ENCODE results near the gene VPS4B. TPM values are rescaled to one million over a fixed set of nuclear protein-coding genes. Genes with fewer than 3 reads are reported as not detected.

Gene VPS4B
- total RNA-seq, 1 experiment from 2014 or later = 59.7 TPM

DNA sequence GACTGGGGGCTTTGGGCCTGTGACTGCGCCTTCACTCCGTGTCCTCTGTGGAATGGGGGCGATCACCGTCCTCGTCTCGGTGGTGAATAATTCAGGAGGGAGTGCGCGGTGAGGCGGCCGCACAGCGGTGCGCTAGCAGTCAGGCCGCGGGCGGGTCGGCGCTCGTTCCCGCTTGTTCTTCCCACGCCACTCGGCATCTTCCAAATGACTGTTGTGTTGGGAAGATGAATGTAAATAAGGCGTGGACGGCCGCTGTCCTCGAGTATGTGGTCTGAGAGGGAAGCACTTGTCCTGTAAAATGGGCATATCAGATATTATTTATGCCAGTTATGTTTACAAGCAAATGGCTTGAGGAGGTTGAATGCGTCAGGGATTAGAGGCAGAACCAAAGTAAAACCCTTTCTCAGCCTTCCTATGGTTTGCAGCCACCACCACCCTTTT is 608 bp upstream of the VPS4B start:
- H3K4me3 ChIP-seq = peak overlapping the region; percentile 73
- H3K36me3 ChIP-seq (ENCODE audit: low read depth) = peaks cover 6% of the 10 kb centered on the region
- intact Hi-C loops (cut with micrococcal nuclease; ENCODE audit: unreplicated experiment) = loop anchor here (1.0 to 10.0 kb wide), 2 partner anchors 56 to 552 kb away; partner anchors contain the start of genes KDSR and SERPINB8
- H3K9me2 ChIP-seq (ENCODE audit: insufficient read depth) = no peaks in the 10 kb centered on the region
- TF ChIP-seq EZH2 (IDR thresholded peaks at IDR 0.05; ENCODE audit: low read depth) = no peak
- TF ChIP-seq, protein P1, sequence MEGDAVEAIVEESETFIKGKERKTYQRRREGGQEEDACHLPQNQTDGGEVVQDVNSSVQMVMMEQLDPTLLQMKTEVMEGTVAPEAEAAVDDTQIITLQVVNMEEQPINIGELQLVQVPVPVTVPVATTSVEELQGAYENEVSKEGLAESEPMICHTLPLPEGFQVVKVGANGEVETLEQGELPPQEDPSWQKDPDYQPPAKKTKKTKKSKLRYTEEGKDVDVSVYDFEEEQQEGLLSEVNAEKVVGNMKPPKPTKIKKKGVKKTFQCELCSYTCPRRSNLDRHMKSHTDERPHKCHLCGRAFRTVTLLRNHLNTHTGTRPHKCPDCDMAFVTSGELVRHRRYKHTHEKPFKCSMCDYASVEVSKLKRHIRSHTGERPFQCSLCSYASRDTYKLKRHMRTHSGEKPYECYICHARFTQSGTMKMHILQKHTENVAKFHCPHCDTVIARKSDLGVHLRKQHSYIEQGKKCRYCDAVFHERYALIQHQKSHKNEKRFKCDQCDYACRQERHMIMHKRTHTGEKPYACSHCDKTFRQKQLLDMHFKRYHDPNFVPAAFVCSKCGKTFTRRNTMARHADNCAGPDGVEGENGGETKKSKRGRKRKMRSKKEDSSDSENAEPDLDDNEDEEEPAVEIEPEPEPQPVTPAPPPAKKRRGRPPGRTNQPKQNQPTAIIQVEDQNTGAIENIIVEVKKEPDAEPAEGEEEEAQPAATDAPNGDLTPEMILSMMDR (conservative IDR thresholded peaks at IDR 0.05) = no peak; the same call in 1 of the 2 replicates
- TSS peak; percentile 91 for BruUV-seq (replicated peaks)
- ChIA-PET CTCF (no interaction called here), POLR2A (ENCODE audit: unreplicated experiment) (interaction anchor here (0.6 to 1.6 kb wide), 2 partner anchors 54 to 444 kb away, joined by 3 to 6 read pairs; partner anchors contain the start of gene SERPINB5)
- peak overlapping the region; percentile 88 for H3K27ac ChIP-seq
- no peaks in the 10 kb centered on the region for H3K27me3 ChIP-seq (ENCODE audit: insufficient read depth, low read depth)
- H3K4me2 ChIP-seq = peak overlapping the region; percentile 78
- H4K20me1 ChIP-seq (ENCODE audit: insufficient read depth) = peaks cover 6% of the 10 kb centered on the region; the same call in 1 of the 2 replicates
- H2AFZ ChIP-seq = peak overlapping the region; percentile 76
- no peaks in the 10 kb centered on the region for H3K9me3 ChIP-seq (ENCODE audit: insufficient read depth, low read depth)
- peaks cover 43% of the 10 kb centered on the region for H3K79me2 ChIP-seq (ENCODE audit: low read depth)
- peaks cover 30% of the 10 kb centered on the region for H3K4me1 ChIP-seq (replicated peaks; ENCODE audit: insufficient read depth)
- H3F3A ChIP-seq (ENCODE audit: insufficient read depth, low read depth) = peaks cover 8% of the 10 kb centered on the region
- no peak for DNase-seq

DNA sequence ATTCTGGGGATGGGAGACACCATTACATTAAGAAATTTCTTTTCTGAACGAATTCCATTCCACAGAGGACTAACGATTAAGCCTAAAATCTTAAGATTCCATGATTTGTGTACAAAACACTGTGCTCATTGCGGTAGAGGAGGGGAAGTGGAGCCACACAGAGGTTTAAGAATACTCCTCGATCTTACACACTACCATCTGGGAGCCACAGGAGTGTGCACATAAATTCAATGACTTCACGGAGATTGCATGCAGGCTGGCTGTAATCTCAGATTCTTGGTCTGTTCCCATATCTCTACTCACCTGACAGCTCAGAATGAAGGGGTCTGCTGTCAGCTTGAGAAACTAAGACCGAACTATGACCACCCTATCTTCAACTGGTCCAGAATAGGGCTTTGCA is 762 bp downstream of the VPS4B start:
- H3K4me2 ChIP-seq = peak overlapping the region; percentile 90
- H3K36me3 ChIP-seq (ENCODE audit: low read depth) = peaks cover 6% of the 10 kb centered on the region
- 0 out of 2 replicates have a peak overlapping the region, but pooled peaks have one; percentile 82 for H2AFZ ChIP-seq
- H3F3A ChIP-seq (ENCODE audit: insufficient read depth, low read depth) = peaks cover 6% of the 10 kb centered on the region
- intact Hi-C loops (cut with micrococcal nuclease; ENCODE audit: unreplicated experiment) = loop anchor here (10.0 kb wide), 1 partner anchor 553 kb away; the partner anchor contains the start of gene SERPINB8
- peaks cover 57% of the 10 kb centered on the region for H3K79me2 ChIP-seq (ENCODE audit: low read depth)
- ChIA-PET CTCF (no interaction called here), POLR2A (ENCODE audit: unreplicated experiment) (interaction anchor here (0.8 to 1.6 kb wide), 2 partner anchors 55 kb away, joined by 3 read pairs; partner anchors contain the start of gene SERPINB5)
- TF ChIP-seq EZH2 (IDR thresholded peaks at IDR 0.05; ENCODE audit: low read depth) = no peak
- TF ChIP-seq, protein P1 (conservative IDR thresholded peaks at IDR 0.05) = no peak
- no peaks in the 10 kb centered on the region for H3K9me2 ChIP-seq (ENCODE audit: insufficient read depth)
- no peak for DNase-seq
- H3K27me3 ChIP-seq (ENCODE audit: insufficient read depth, low read depth) = no peaks in the 10 kb centered on the region
- H3K27ac ChIP-seq = peak overlapping the region; percentile 88
- H4K20me1 ChIP-seq (ENCODE audit: insufficient read depth) = peaks cover 10% of the 10 kb centered on the region
- H3K4me3 ChIP-seq = peak overlapping the region; percentile 73
- H3K4me1 ChIP-seq (replicated peaks; ENCODE audit: insufficient read depth) = peaks cover 19% of the 10 kb centered on the region
- BruUV-seq (replicated peaks) = no TSS peak
- no peaks in the 10 kb centered on the region for H3K9me3 ChIP-seq (ENCODE audit: insufficient read depth, low read depth)

DNA sequence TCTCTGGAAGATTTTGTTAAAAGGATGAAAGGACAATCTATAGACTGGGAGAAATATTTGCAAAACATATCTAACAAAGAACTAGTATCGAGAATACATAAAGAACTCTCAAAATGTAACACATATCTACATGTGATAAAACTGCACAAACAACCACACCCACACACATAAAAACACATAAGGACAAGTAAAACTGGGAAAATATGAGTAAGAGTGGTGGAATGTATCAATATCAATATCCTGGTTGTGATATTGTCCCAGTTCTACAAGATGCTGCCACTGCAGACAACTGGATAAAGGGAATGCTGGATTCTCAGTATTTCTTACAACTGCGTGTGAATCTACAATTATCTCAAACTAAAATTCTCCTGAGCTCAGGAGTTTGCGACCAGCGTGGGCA is 9.3 kb downstream of the VPS4B start:
- ChIA-PET POLR2A (ENCODE audit: unreplicated experiment) (no interaction called here), CTCF (no interaction called here)
- TF ChIP-seq, protein P1 (conservative IDR thresholded peaks at IDR 0.05) = no peak
- TF ChIP-seq EZH2 (IDR thresholded peaks at IDR 0.05; ENCODE audit: low read depth) = no peak

More for the DNA sequence above, 9.3 kb downstream of the VPS4B start:
- H3K27ac ChIP-seq = no peak overlapping the region
- H3F3A ChIP-seq (ENCODE audit: insufficient read depth, low read depth) = peaks cover 21% of the 10 kb centered on the region; the same call in 1 of the 2 replicates
- H3K36me3 ChIP-seq (ENCODE audit: low read depth) = peaks cover 42% of the 10 kb centered on the region
- no peaks in the 10 kb centered on the region for H3K27me3 ChIP-seq (ENCODE audit: insufficient read depth, low read depth)
- no peak overlapping the region for H2AFZ ChIP-seq
- peaks cover 35% of the 10 kb centered on the region for H4K20me1 ChIP-seq (ENCODE audit: insufficient read depth)
- BruUV-seq (replicated peaks) = no TSS peak
- DNase-seq = no peak
- H3K4me2 ChIP-seq = no peak overlapping the region
- H3K4me1 ChIP-seq (replicated peaks; ENCODE audit: insufficient read depth) = no peaks in the 10 kb centered on the region
- H3K9me2 ChIP-seq (ENCODE audit: insufficient read depth) = no peaks in the 10 kb centered on the region
- H3K79me2 ChIP-seq (ENCODE audit: low read depth) = peaks cover 61% of the 10 kb centered on the region
- intact Hi-C loops (cut with micrococcal nuclease; ENCODE audit: unreplicated experiment) = no loop called here
- no peak overlapping the region for H3K4me3 ChIP-seq
- H3K9me3 ChIP-seq (ENCODE audit: insufficient read depth, low read depth) = no peaks in the 10 kb centered on the region

Data from PC-9 (cell line).